NCI-H345 treated with DMSO at 0.1 percent for 48 hours (cell line): ENCODE measurements around the gene AQP1.

Experiments used
- DNase-seq: peaks from one replicate; lab custom pipeline; 2025; ENCODE audit not compliant: unreplicated experiment; lab: John Stamatoyannopoulos, UW

Gene AQP1

GRCh38 chr7:30933124-30933974 is 21.7 kb downstream of the AQP1 start:
- DNase-seq: no peak

DNA sequence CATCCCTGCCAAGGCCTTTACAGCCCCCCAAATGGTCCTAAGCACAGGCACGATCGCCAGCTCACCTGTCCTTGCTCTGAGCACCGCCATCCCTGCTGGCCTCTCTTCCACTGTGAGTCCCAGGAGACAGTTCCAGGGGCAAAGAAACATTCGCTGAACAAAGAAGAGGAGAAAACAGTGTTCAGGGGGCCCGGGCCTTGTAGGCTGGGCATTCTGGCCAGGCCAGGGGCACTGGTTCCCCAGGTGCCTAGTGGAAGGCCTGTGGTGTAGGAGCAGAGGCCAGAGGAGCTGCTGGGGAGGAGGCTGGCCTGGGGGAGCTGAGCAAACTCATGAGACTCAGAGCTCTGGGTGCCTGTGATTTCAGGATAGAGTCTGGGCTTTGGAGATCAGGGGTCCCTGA is 22.6 kb downstream of the AQP1 start:
- DNase-seq: no peak

- no peak for DNase-seq
These were observed 23.3 kb downstream of the AQP1 start for GRCh38 chr7:30934732-30935568.

GRCh38 chr7:30935569-30935877 is 23.9 kb downstream of the AQP1 start:
- no peak for DNase-seq

GRCh38 chr7:30936650-30937245 is 25.1 kb downstream of the AQP1 start:
- DNase-seq: no peak

DNA sequence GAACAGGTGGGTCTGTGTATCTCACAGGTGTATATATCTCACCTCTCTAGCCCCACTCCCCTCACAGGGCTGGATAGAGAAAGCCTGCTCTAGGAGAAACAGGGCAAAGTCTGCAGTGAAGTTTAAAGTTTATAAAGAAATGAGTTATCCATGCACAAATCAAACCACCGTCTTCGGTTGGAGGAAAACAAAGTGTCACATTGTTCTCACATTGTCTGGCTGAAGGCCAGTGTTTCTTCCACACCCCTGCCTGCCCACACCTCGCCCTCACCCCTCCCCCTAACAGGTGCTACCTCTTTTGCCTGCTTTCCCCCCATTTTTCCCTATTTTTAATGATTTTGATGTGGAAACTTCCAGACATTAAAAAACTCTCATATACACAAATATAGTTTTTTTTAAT is 25.8 kb downstream of the AQP1 start:
- DNase-seq: no peak

GRCh38 chr7:30938435-30939316 is 27.0 kb downstream of the AQP1 start:
- peak; percentile 73 for DNase-seq

DNA sequence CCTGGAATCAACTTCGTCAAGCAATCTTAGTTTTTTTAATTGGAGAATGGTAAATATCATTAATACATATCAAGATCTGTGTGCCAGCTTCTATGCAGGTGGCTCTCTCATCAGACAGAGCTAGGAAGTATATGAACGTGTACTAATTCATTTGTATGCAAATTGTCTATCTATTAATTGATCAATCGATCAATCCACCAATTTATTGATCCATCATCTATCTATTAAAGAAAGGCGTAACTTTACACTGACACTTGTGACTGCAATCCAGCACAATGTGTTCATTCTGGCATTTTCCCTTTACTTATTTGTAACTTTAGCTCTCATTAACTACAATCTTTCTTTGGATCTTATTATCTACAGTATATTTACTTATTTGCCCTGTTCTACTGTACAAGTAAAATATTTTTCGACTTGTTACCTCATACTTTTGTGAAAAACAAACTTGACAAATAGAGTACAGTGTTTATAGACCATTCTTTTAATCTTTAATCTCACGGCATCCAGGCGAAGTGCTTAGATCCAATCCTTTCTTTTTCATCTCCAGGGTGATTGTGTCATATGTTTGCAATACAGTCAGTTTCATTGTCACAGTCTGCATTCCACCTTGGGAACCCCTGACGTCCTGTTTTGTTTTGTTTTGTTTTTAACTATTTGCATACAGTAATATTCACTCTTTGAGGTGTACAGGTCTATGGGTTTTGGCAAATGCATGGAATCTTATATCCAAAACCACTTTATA is 30.1 kb downstream of the AQP1 start:
- DNase-seq: no peak

DNA sequence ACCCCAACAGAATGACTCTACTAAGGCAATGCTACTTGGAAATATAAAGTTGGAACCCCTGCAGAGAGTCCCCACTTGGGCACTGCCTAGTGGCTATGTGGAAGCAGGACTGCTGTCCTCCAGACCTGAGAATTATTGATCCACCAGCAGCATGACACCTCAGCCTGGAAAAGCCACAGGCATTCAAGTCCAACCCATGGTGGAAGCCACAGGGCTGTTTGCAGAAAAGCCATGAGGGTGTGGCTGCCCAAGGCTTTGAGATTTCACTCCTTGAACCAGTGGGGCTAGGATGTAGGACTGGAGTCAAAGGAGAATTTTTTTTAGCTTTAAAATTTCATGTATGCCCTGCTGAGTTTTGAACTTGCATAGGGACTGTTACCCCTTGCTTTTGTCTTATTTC is 38.5 kb downstream of the AQP1 start:
- no peak for DNase-seq

DNA sequence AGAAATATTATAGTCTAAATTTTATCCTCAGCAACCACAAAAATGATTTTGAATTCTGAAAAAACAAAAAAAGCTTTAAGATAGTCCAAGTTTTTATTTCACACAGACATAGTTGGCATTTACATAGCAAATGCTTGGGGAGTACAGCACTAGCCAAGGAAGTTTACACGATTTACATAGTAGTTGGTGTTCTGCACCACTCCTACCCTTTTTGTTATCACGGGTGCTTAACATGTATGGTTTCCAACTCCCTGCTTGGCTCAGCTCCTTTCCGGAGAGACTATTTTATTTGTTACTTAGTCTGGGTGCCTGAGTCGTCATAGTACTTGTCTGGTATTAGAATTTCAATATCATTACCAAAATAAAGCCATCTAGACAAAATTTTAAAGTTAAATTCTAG is 43.3 kb downstream of the AQP1 start:
- no peak for DNase-seq

GRCh38 chr7:30956704-30957103 is 45.1 kb downstream of the AQP1 start:
- no peak for DNase-seq

DNA sequence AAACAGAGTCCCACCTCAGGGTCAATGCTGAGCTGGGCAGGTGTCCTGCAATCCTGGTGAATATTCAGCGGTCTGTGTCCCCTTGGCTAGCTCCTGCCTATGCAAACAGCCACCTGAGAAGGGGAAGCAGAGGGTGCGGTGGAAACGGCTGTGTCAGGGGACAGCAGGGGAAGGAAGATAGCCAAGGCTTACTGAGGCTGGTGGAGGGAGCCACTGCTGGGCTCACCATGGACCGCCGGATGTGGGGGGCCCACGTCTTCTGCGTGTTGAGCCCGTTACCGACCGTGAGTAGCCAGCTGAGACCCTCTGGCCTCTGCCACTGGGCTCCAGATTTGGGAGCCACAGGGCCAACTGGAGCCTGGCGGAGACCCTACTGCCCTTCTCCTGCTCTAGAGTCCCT is 52.2 kb downstream of the AQP1 start, which contains the start of gene GHRHR:
Gene GHRHR, plus strand, starts transcription at position 112 of the 400 bp plus-strand sequence. Its CDS starts 116 bp downstream, at position 228.
- no peak for DNase-seq

- DNase-seq: no peak
These were observed 53.7 kb downstream of the AQP1 start for GRCh38 chr7:30965372-30965771.

DNA sequence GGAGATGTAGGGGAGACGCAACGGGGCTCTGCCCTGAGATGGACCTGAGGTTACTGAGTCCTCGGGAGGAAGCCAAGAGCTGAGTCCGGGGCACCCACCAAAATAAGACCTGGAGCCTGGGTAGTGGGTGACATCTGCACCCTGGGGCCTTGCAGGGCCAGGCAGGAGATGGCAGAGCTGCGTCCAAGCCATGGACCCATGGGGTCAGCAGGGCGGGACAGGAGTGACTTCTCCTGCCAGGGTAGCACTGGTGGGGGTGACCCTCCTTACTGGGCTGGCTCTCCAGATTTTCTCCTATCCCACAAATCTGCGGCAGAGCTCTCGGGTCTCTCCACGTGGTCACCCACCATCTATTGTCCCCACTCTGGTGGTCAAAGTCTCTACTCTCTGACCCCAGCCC is 54.2 kb downstream of the AQP1 start:
- no peak for DNase-seq

DNA sequence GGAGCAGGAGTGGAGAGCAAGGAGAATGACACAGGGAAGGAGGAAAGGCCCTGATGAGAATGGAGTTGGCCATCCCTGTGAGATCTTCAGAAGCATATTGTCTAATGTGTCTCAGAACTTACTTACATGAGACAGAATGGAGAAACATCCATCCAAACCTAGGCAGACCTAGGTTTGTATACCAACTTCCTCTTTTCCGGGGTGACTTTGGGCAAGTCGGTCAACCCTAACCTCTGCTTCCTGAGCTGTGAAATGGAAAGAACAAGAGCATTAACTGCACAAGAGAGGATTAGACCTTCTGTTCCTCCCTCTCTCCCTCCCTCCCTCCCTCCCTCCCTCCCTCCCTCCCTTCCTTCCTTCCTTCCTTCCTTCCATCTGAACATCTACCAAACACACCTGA is 56.6 kb downstream of the AQP1 start:
- DNase-seq: no peak

DNA sequence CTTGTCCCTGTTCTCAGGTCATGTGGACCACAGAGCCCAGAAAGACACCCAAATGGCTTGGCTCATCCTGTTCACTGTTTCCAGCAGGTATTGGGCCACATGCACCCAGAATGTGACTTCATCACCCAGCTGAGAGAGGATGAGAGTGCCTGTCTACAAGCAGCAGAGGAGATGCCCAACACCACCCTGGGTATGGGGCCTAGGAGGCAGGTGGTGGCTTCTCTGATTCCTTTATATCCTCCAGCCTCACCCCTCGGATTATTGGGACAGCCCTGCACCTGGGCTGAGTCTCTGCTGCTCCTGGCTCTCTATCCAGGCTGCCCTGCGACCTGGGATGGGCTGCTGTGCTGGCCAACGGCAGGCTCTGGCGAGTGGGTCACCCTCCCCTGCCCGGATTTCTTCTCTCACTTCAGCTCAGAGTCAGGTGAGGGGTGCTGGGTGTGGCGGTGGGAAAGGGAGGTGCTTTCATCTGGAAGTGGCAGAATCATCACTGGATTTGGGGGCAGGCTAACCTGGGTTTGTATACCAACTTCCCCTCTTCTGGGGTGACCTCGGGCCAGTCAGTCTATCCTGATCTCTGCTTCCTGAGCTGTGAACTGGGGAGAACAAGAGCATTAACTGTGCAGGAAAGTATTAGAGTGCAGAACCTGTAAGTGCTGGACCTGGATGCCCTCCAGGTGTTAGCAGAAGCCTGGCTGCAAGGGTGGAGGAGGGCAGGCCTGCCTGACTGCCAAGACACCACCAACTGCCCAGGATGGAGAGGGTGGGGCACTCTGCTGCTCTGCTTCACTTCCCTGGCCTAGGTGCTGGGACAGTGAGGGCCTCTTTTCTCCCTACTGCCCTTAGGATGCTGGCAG is 57.3 kb downstream of the AQP1 start:
- no peak for DNase-seq

DNA sequence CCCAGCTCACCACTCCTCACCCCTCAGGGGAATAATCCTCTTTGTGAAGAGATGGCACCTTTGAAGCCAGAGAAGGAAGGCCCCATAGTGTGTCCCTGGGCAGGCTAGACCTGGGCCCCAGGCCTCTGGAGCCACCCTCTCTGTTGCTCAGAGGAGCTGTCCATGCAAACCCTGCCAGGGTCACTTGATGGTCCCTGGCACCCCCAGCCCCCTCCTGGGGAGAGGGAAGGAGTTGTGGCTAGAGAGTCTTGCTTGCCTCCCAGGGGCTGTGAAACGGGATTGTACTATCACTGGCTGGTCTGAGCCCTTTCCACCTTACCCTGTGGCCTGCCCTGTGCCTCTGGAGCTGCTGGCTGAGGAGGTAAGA is 57.9 kb downstream of the AQP1 start:
- DNase-seq: no peak

DNA sequence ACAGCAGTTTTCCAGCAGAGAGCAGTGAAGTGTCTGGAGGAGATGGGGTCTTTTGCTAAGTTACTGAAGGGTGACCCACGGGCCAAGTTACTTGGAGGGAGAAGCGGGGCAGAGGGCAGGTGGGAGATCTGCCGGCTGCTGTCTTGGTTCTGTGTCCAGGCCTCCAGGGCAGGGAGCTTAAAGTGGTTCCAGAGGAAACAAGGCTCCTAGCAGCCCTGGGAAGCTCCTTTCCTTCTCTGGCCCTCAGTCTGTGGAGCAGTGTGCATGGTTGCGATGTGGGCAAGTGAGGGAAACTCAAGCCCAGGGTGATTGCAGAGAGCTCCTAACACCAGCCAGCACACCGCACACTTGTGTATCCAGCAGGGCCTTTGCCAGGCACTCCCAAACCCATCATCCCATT is 58.4 kb downstream of the AQP1 start:
- no peak for DNase-seq

GRCh38 chr7:30970594-30971094 is 59.0 kb downstream of the AQP1 start:
- peak; percentile 86 for DNase-seq
